NCI-H345 treated with DMSO at 0.1 percent for 48 hours (cell line): ENCODE results near the gene TBX18.

Experiments
- DNase-seq: peaks from one replicate; lab custom pipeline; 2025; ENCODE audit not compliant: unreplicated experiment; lab: John Stamatoyannopoulos, UW

TBX18 gene

DNA sequence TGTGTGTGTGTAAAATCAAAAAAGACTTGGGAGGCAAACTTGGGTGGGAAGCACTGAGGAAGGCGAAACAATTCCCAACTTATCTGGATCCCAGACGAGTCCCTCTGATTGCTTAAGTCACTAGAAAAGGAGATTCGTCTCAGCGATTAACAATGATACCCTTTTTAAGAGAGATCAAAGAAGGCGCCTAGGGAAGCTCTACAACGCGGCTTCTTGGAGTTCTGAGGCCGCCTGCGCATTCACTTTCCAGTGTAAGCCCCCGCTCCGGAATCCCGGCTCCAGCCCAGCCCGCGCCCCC is 8.7 kb upstream of the TBX18 start:
- DNase-seq = no peak

DNA sequence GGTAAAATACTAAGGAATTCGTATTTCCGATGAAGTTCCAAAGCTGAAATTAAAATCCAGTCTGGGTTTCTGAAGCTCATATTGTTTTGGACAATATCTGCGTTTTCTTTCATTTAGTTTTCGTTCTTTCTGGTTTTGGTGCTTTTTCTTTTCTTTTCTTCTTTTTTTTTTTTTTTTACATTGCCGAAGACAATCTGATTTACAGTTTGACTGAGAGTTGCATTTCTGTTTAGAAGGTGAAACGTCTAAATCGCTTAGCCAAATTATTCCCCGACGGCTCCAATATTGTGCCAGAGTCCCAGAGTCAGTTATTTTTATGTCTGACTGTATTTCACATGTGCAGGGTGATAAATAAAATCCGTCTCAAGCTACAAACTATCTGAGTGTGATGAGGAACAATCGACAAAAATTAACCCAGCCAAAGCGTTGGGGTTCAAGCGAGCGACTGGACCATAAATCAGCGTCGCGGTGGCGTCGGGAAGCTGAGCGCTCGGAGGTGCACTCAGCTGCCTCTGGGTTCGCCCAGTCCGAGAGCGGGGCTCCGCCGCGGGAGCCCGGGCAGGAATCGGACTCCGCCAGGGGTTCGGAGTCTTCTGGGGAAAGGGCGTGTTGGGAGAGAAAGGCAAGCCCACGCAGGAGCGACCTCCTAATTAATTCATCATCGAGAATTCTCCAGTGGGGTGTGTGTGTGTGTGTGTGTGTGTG is 8.2 kb upstream of the TBX18 start:
- DNase-seq = no peak

DNA sequence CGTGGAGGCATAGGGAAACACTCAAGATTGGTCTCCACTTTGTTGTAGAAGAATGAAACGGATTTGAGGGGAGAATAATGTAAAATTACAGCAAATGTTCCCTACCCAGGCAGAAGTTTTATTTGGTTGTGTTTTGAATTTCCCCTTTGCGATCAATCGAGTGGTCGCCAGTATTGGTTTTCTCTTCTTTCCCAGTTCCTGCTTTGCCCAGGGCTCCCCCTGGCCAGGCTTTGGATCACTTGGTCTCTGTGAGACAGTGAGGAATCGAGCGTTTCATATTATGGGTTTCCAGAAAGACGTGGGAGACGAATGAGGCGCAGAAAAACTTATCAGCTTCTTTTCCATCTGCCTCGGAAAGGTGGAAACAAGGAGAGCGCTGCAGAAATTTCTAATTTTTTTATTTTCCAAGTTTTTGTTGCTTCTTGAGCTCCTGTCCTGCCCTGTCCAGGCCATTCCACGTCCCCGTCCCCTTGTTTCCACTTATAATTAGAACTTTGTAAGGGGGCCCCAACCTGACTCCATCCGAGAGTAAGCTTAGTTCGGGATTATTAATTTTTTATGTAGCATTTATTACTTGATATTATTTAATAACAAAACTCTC is 7.5 kb upstream of the TBX18 start:
- DNase-seq = no peak

DNA sequence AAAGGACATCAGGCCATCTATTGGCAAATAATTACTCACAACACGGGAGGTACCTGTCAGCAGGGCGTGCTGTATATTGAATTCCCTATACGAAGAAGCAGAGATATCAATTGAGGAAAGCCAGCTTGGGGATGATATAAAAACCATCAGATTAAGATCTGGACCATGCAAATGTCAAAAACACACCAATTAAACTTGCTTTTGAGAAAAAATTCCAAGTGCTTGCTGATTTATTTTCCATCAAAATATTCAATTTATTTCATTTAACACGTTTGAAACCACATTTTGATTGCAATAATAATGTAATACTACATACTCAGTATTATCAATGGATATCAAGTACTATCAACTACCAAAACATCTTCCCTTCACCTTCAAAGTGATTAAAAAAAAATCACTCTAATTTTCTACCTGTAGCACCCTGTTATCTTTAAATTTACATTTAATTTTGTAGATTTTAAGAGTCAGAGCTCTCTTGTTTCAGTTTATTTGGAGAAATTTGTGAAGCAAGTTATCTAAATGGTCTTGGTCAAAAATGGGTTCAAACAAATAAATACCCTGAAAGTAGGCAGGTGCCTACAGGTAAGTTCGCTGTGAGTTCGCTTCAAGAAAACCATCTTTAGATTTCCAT is 6.8 kb upstream of the TBX18 start:
- DNase-seq = no peak

DNA sequence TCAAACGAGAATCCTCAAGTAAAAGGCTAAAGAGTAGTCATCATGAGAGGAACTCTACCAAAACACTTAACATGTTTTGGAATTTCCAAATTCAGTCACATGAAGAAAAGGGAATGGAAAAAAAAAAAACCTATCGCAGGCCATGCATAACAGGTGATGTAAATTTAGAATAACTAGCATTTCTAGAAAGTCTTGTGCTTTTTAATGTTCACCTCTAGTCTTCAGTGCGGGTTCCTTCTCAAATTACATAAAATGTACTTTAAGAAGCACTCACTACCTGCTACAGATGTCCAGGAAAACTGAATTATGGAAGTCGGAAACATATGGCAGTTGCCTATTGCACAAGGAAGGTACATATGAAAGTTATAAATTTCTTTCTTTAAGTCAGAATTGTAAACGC is 6.1 kb upstream of the TBX18 start:
- no peak for DNase-seq

DNA sequence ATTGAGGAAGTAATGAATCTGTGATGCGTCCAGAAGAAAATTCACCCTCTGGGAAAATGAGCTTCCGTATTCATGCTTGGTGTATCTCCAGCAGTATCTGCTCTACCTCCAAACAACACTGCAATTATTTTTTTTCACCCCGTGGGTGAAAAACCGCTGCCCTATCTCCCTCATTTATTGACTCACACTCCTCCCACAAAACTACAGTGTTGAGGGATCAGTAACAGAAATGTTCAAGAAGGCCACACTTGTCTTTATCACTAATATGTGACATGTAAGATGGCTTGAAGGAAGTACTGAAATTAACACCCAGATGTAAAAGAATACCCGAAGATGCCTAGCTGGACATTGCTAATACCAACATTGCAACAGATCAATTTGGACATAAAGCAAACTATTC is 4.9 kb upstream of the TBX18 start:
- DNase-seq = no peak

DNA sequence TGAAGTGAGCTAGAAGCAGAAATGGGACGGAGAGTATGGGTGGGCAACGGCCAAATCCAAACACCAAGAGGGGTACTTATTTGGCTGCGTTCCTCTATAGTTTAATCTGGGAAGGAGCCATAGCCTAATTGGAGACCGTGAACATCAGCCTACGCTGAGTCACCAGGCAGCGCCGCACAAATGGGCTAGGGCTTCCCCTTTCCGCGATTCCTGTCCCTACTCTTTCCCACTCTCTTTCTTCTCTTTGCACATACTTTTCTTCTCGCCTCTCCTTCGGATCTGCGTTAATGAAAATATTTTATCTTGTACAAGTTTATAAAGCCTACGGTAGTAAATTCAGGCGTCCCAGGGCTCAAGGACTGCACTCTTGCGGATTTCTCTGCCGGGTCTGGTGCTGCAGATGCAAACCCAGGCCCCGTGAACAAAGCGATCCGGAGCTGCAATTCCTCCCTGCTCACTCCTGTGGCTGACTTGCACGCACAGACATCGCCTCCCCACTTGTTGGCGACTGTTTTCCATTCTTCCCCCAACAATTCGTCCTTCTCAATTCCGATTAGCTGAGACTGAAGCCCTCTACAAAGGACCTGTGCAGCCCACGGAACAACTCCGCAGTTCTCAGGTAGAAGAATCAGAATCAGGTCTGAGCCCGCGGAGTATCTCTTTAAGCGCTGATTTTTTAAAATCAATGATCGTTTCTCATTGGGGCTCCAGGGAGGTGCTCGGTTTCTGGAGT is 4.2 kb upstream of the TBX18 start:
- no peak for DNase-seq

DNA sequence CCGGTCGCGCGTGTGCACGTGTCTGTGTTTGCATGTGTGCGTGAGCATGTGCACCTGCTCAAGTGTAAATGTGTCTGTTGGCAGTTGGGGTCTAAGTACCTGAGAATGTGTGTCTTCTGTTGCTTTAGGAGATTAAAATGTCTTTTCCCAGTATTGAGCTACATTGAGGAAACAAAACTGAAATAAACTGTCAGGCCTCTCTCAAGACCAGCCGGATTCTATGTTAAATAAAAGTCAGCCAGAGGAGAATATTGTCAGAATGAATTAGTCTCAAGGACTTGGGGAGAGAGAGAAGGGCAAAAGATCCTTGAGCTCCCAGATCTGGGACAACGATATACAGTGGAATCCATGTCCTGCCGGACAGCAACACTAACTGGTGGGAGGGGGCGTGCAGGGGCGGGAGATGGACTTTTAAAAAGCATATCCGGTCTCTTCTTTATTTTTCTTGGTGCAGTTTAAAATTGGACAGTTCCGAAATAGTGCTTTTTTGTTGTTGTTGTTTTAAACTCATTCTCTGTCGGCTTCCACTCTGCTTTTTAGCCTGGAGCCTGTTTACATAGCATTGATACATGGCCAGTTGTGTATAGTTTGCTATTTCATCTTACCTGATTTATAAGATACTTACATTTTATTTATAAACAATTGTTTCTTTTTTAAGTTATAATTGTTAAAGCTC is 3.3 kb upstream of the TBX18 start:
- no peak for DNase-seq

DNA sequence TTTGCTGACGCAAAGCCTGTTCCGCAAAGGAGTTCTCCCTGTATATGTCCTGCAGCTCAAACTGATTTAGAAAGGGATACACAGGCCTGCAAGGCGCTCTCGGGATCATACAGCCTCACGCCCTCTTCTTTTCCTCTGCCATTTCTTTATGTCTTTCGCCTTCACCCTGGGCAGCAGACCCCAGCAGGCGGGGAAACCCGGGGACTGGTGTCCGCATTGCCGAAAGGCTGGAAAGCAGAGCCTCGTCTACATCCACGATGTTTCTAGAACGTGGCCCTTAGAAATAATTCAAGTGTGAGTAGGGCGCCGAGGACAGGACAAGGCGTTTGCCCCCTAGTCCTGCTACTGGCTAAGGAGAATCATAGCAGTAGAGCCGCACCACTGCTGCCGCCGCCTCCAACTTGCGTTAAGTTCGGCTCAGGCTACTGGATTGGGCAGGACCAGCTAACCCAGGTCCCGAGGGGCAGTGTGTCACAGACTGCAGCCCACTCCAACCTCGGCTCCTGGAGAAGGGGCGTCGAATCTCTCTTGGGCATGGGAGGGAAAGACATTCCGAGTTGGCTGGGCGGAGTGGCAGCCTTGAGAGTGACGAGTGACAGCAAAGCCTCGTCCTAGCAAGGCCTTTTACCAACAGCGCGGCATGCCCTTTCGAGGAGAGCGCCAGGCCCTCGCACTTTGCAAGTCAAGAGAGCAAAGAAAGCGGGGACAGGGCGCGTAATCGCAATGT is 2.6 kb upstream of the TBX18 start:
- DNase-seq = no peak

DNA sequence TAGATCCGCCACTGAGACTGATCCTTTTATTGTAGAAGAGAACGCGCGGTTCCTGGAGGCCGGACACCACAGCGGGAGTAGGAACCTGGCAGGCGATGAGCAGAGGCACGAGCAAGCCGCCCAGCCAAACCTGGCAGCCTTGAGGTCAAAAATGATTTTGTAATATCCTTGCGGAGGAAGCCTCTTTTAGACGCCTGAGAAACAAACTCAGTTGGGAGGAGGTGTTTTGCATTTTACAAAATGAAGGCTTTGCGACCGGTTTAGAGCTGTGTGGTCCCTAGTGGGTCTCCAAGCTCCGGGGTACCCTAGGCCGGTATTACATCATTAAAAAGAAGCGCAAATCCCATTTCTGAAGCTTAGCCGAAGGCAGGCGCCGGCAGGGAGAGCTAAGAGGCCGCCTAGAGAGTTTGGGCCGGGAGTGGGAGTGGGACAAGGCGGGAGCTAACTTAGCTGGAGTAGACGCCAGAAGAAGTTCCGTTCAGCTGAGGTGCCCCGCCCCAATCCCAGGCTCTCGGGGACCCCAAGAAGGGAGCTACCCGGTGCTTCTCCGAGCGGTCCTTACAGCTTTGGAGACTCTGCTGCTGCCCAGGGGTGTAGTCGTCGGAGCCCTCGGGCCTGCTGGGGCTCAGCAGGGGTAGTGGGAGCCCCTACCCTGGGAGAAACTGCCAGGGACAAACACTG is 1.9 kb upstream of the TBX18 start:
- no peak for DNase-seq

DNA sequence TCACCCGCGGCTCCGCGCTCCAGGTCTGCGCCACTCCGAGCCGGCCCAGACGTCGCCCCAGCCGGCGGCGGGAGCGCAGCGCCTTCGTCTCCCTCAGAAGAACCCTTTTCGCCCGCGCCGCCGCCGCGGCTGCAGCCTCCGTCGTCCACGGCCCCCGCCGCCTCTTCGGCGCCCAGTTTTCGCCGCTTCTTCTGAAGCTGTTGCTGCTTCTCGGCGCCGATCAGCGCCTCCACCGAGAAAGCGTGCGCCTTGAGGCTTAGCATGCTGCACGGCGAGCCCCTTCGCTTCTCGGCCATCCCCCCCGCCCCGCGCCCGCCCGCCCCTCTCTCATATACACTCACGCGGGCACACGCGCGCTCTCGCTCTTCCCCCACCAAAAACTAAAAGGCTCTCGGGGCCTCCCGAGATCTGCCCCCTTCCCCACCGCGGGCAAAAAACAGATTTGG is 489 bp downstream of the TBX18 start:
- DNase-seq = no peak

DNA sequence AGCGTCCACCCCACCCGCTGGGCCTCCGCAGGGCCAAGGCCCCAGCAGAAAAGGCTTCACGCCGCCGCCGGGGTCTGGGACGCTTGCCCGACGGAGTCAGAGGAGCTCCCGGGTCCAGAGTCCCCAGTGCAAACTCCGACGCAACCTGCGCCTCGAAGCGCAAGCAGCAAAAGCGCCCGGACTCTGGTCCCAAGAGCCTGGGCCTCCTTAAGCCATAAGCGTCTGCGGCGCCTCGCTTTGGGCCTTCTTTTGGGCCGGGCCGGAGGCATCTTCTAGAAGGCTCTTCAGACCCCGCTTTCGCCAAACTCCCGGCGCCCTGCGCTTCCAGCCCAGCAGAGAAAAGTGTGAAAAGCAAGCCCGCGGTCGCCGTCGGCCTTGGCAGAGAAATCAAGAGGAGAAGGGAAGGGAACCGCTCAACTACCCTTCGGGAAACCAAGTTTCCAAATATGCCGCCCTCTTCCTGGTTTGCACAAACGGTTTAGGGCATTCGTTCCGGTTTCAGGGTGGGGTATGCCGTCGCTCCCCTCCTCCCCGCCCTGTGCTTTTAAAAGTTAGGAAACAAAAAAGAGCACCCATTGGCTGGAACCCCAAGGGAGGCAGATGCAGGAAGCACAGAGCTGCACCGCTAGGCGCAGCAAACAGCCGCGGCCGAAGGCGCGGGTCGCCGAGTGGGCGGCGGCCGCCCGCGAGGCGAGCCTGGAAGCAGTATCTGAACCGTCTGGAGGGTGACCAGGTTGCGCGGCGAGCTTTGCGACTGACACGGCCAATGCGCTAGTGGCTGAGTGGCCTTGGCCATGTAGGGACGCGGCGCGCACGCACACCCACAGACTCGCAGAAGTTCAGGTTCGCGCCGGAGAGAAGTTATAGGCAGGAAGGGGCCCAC is 1.2 kb downstream of the TBX18 start:
- DNase-seq = no peak

DNA sequence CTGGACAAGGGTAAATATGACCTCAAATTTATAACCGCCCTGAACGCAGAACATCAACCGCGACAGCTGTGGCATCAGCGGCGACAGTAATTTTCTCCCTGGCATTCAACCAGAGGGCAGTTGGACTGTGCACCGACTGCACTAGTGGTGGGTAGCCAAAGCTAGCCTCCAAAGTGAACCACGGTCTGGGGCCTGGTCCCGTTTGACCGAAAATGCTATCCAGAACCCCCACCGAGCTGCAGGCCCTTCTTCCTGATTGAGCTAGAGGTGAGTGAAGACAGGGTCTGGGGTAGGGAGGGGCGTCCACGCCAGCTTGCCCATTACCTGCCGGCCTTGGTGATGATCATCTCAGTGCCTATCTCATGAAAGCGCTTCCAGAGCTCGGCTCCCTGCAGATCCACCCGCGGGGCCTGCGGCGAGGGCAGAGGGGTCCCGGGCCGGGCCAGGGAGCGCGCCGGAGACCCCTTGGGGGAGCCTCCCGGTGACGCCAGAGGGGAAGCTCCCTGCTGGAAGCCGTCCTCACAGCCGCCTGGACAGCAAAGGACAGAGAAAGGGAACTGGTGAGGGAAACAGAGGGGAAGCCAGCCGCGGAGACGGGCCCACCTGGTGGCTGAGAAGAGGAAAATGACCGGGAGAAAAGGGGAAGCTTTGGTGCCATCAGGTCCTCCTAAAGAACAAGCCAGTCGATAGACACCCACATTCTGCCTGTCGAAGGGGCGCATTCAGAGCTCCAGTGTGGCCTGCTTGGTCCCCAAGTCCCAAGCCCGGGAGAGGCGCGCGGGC is 2.0 kb downstream of the TBX18 start:
- no peak for DNase-seq

DNA sequence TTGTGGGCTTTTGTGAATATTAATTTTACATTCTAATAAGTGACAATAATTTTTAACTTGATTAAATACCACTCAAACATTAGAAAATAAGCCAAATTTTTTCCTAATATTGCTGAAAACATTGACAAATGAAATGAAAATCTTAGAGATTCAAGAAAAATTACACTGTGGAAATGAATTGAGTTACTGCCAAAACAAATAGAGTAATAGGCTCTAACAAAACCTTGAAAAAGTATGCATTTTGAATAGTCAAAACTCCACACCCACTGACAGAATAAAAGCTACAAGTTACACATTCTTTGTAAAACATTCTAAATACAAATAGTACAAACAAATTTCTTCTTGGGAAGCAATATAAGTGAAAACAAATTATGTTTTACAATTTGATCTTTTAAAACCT is 5.9 kb downstream of the TBX18 start:
- no peak for DNase-seq

DNA sequence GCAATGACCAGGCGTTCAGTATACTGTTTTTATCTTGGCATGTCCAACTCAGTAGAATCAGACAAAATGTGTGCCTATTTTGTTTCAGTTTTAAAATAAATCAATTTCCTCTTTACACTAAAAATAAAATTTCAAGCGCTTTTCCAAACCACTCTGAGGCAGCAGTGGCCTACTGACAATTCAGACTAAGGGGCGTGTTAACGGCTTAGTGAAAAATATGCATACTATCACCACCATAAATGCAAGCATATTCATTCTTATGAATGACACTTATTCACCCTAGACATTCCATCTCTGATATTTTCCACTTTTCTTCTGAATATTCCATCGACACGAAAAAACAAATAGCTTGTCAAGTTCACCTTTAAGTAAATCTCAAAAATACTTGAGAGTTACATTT is 7.5 kb downstream of the TBX18 start:
- no peak for DNase-seq

DNA sequence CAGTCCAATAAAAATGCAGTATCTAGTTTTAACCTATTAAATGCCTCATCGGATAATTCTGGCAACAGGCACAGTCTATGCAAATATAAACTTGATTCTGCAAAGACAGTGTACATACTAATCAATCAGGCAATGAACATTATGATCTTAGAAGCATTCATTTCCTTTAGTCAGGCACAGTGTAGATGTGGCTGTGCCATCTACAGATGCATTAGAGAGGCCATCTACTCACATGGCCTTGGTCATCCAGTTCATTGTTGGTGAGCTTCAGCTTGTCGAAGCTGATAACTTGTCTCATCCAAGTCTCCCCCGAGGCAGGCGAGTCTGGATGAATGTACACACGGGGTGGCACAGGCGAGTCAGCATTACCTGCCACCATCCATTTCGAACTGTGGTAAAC is 7.9 kb downstream of the TBX18 start:
- no peak for DNase-seq

DNA sequence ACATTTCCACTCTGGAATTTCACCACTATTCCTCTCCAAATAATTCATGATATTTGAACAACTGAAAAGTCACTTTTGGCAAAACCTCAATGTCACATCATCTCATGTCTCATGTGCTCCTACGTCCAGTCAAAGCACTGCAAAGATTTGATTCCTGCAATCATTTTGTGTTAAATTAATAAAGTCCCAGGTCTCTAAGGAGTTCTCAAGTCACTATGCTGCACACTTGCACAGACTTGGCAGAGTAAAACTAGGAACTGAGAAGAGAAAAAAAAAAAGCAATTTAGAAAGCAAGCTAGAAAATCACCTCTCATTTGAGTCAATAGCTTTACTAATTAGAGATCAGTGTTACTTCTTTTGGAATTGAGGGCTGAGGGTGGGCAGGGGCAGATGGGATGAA is 11.2 kb downstream of the TBX18 start:
- no peak for DNase-seq

DNA sequence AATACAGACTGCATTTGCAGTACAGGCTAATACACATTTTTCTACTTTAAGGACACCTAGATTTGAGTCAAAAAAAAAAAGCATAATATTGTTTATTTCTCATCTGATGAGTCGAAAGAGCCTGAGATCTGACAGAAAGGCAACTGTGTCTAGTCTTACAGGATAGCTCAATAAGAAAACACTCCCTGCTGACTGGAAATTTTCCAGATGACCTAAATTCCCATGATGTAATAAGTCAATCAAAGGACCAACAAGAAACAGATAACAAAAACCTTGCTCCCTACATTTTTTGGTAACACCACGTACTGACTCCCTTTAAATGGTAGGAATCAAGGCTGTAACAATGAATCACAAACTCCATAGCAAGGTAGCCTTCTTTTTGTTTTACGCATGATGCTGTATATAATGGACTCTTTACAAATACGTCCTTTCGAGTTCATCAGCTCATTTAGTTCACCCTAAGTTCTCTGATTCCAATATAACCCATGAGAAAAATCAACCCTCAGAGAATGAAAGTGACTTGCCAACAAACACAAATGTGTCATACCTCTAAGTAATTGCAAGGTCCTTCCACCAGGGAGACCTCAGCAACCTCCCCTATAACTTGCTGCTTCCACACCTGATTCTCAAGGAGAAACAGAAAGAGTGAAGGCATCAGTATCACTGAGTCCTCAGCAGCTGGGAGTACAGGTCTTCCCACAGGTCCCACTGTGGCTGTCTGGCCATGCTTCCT is 12.1 kb downstream of the TBX18 start:
- no peak for DNase-seq
